ENCODE results near the gene ERC1. TPM values are rescaled to one million over a fixed set of nuclear protein-coding genes. Genes with fewer than 3 reads are reported as not detected.

ERC1 gene
- total and polyA plus RNA-seq, 9 of the 15 experiments (the other 6 are each of a cell fraction or from before 2014, with no cell fraction given) = 0.74 to 11.8 (median 4.8) TPM

- TF ChIP-seq CHD2 (IDR thresholded peaks at IDR 0.05; ENCODE audit: low read depth, low read length) = no peak
- TF ChIP-seq EWSR1 (IDR thresholded peaks at IDR 0.05; ENCODE audit: borderline replicate concordance, low read depth, partially characterized antibody) = no peak
- TF ChIP-seq CBFB (CRISPR knock-in tag; IDR thresholded peaks at IDR 0.05) = no peak
- TF ChIP-seq ZNF395 (CRISPR knock-in tag; IDR thresholded peaks at IDR 0.05) = no peak
- TF ChIP-seq HDAC3 (IDR thresholded peaks at IDR 0.05; ENCODE audit: borderline replicate concordance, partially characterized antibody) = no peak
- TF ChIP-seq NR2F6 (CRISPR knock-in tag; IDR thresholded peaks at IDR 0.05) = no peak
- 0 out of 2 replicates have a peak, but pooled peaks have one; percentile 7 for TF ChIP-seq ETV1 (tag; conservative IDR thresholded peaks at IDR 0.05; ENCODE audit: low read depth)
- TF ChIP-seq SREBF1 (IDR thresholded peaks at IDR 0.05; ENCODE audit: borderline replicate concordance, low read depth, low read length) = no peak
- TF ChIP-seq HLTF (IDR thresholded peaks at IDR 0.05) = no peak
These were observed 180.8 kb downstream of the ERC1 start (continued) for GRCh38 chr12:1171657-1172408.

Data from K562 (cell line).